ENCODE results near the gene PARD3. TPM values are rescaled to one million over a fixed set of nuclear protein-coding genes. Genes with fewer than 3 reads are reported as not detected.

PARD3 gene
- polyA plus RNA-seq, 1 donor from 2014 or later = 12.4 TPM

DNA sequence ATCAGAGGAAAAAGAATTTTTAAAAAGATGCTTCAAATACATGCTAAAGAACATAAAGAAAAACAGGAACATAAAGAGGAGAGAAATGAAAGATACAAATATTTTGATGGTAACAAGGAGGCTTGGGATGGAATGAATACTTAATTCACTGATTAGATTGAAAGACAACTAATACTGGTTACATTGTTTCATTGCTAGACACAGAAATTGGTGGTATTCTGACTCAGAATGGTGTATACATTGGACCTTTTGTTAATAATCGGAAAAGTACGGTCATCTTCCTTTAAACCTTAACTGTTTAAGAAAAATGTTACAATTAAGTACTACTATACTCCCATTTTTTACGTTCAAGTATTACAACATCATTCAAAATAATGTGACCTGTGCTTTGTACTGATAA lies 567.5 kb downstream of the PARD3 start:
- H3K9ac ChIP-seq (ENCODE audit: low read length) = no peak overlapping the region
- no peak overlapping the region for H3K4me3 ChIP-seq (ENCODE audit: low read length)
- no peaks in the 10 kb centered on the region for H3K79me2 ChIP-seq (replicated peaks; ENCODE audit: insufficient read depth, low read length)
- TF ChIP-seq MXI1 (conservative IDR thresholded peaks at IDR 0.05; ENCODE audit: poor library complexity, severe bottlenecking) (no peak), POLR2AphosphoS5 (IDR thresholded peaks at IDR 0.05) (no peak), RAD21 (conservative IDR thresholded peaks at IDR 0.05) (no peak), EZH2 (IDR thresholded peaks at IDR 0.05; ENCODE audit: borderline replicate concordance, insufficient read depth, low read length, poor library complexity, severe bottlenecking) (no peak), EP300 (conservative IDR thresholded peaks at IDR 0.05; ENCODE audit: poor library complexity, severe bottlenecking) (no peak)
- TF ChIP-seq, protein P1, sequence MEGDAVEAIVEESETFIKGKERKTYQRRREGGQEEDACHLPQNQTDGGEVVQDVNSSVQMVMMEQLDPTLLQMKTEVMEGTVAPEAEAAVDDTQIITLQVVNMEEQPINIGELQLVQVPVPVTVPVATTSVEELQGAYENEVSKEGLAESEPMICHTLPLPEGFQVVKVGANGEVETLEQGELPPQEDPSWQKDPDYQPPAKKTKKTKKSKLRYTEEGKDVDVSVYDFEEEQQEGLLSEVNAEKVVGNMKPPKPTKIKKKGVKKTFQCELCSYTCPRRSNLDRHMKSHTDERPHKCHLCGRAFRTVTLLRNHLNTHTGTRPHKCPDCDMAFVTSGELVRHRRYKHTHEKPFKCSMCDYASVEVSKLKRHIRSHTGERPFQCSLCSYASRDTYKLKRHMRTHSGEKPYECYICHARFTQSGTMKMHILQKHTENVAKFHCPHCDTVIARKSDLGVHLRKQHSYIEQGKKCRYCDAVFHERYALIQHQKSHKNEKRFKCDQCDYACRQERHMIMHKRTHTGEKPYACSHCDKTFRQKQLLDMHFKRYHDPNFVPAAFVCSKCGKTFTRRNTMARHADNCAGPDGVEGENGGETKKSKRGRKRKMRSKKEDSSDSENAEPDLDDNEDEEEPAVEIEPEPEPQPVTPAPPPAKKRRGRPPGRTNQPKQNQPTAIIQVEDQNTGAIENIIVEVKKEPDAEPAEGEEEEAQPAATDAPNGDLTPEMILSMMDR (IDR thresholded peaks at IDR 0.05; ENCODE audit: poor library complexity, severe bottlenecking) = no peak
- no peaks in the 10 kb centered on the region for H3F3A ChIP-seq (ENCODE audit: insufficient read depth, low read length, poor library complexity, severe bottlenecking)
- H3K36me3 ChIP-seq (ENCODE audit: insufficient read depth, low read length) = no peaks in the 10 kb centered on the region
- H2AFZ ChIP-seq (ENCODE audit: low read depth, low read length) = no peak overlapping the region
- H4K20me1 ChIP-seq (ENCODE audit: insufficient read depth) = no peaks in the 10 kb centered on the region
- H3K4me2 ChIP-seq (ENCODE audit: low read length) = no peak overlapping the region
- no peaks in the 10 kb centered on the region for H3K9me3 ChIP-seq (ENCODE audit: low read length)
- H3K9me2 ChIP-seq (ENCODE audit: insufficient read depth, low read length) = no peaks in the 10 kb centered on the region
- no peak overlapping the region for H3K27ac ChIP-seq (ENCODE audit: low read length)
- H3K27me3 ChIP-seq (ENCODE audit: insufficient read depth, low read depth, low read length) = no peaks in the 10 kb centered on the region

GRCh38 chr10:34244756-34245484 lies 570.2 kb downstream of the PARD3 start:
- Histone ChIP-seq H3K36me3 (ENCODE audit: insufficient read depth, low read length) (no peaks in the 10 kb centered on the region), H3K79me2 (replicated peaks; ENCODE audit: insufficient read depth, low read length) (no peaks in the 10 kb centered on the region), H3K9me2 (ENCODE audit: insufficient read depth, low read length) (no peaks in the 10 kb centered on the region), H3F3A (ENCODE audit: insufficient read depth, low read length, poor library complexity, severe bottlenecking) (no peaks in the 10 kb centered on the region), H3K9me3 (ENCODE audit: low read length) (no peaks in the 10 kb centered on the region), H2AFZ (ENCODE audit: low read depth, low read length) (no peak overlapping the region), H3K4me2 (ENCODE audit: low read length) (no peak overlapping the region), H3K9ac (ENCODE audit: low read length) (no peak overlapping the region), H3K4me3 (ENCODE audit: low read length) (no peak overlapping the region), H4K20me1 (ENCODE audit: insufficient read depth) (no peaks in the 10 kb centered on the region), H3K27ac (ENCODE audit: low read length) (no peak overlapping the region), H3K27me3 (ENCODE audit: insufficient read depth, low read depth, low read length) (no peaks in the 10 kb centered on the region)
- no peak for TF ChIP-seq EP300 (conservative IDR thresholded peaks at IDR 0.05; ENCODE audit: poor library complexity, severe bottlenecking)
- no peak for TF ChIP-seq SMC3 (conservative IDR thresholded peaks at IDR 0.05; ENCODE audit: poor library complexity)
- TF ChIP-seq REST (IDR thresholded peaks at IDR 0.05; ENCODE audit: borderline replicate concordance) = no peak
- TF ChIP-seq MXI1 (conservative IDR thresholded peaks at IDR 0.05; ENCODE audit: poor library complexity, severe bottlenecking) = no peak
- TF ChIP-seq RAD21 (conservative IDR thresholded peaks at IDR 0.05) = no peak
- TF ChIP-seq EZH2 (IDR thresholded peaks at IDR 0.05; ENCODE audit: borderline replicate concordance, insufficient read depth, low read length, poor library complexity, severe bottlenecking) = no peak
- TF ChIP-seq, protein P1 (IDR thresholded peaks at IDR 0.05; ENCODE audit: poor library complexity, severe bottlenecking) = no peak
- no peak for TF ChIP-seq POLR2AphosphoS5 (IDR thresholded peaks at IDR 0.05)
- no peak for TF ChIP-seq TAF1 (IDR thresholded peaks at IDR 0.05; ENCODE audit: low read depth)
